Measurements from ENCODE around the gene RNF220. TPM values are rescaled to one million over a fixed set of nuclear protein-coding genes. Genes with fewer than 3 reads are reported as not detected.

The RNF220 gene
- total and polyA plus RNA-seq, 9 of the 15 experiments (the other 6 are each of a cell fraction or from before 2014, with no cell fraction given) = 5.1 to 117 (median 66.9) TPM

GRCh38 chr1:44701141-44701573, 296.1 kb downstream of the RNF220 start:
- BruUV-seq (replicated peaks) = no TSS peak
- H3K4me2 ChIP-seq (ENCODE audit: insufficient read depth, low read length) = no peak overlapping the region
- no peak overlapping the region for H3K27ac ChIP-seq (ENCODE audit: extremely low read depth, low read depth, low read length)
- FAIRE-seq = no peak
- no peak overlapping the region for H3K4me3 ChIP-seq
- ATAC-seq = no peak
- peaks cover 31 to 39% of the 10 kb centered on the region in 2 experiments for H3K27me3 ChIP-seq (ENCODE audit: control insufficient read depth in 2 of 2, insufficient read depth in 2 of 2, low read length in 2 of 2)
- no peaks in the 10 kb centered on the region for H3K4me1 ChIP-seq (replicated peaks in 1 of 2; ENCODE audit: control insufficient read depth in 2 of 2, insufficient read depth in 2 of 2, low read length in 2 of 2)
- in situ Hi-C loops (cut with MboI) = no loop called here
- no peak overlapping the region for H3K9ac ChIP-seq (ENCODE audit: insufficient read depth in 1 of 2, low read depth in 2 of 2, low read length in 2 of 2)
- 11% methylated on average over 7 of the region's 7 CpGs for whole genome bisulfite sequencing (ENCODE audit: insufficient coverage, low coverage, missing lambda C conversion rate)
- CTCF ChIA-PET (ENCODE audit: low intra/inter-chr PET ratio) = interaction anchor here (0.8 kb wide), 1 partner anchor 130 kb away, joined by 6 read pairs; no protein-coding TSS in a partner anchor
- DNase-seq (ENCODE audit: extremely low read depth in 1 of 4, low spot score in 3 of 4) = no peak
- H3K79me2 ChIP-seq (ENCODE audit: control insufficient read depth, insufficient read depth, low read length) = no peaks in the 10 kb centered on the region
- no peak for TF ChIP-seq STAG1 (CRISPR knock-in tag; IDR thresholded peaks at IDR 0.05; ENCODE audit: borderline replicate concordance)
- no peak for TF ChIP-seq CCAR2 (IDR thresholded peaks at IDR 0.05; ENCODE audit: low read depth, low read length)
- no peak for TF ChIP-seq NR2C2 (CRISPR knock-in tag; IDR thresholded peaks at IDR 0.05)
- TF ChIP-seq NR2C2 (tag; IDR thresholded peaks at IDR 0.05) = no peak
- TF ChIP-seq GABPB1 (CRISPR knock-in tag; IDR thresholded peaks at IDR 0.05) = no peak
- TF ChIP-seq MAZ (CRISPR knock-in tag; conservative IDR thresholded peaks at IDR 0.05 in 1 of 2, IDR thresholded peaks at IDR 0.05 in 1 of 2) = no peak
- no peak for TF ChIP-seq CHAMP1 (IDR thresholded peaks at IDR 0.05)
- TF ChIP-seq ZNF584 (CRISPR knock-in tag; IDR thresholded peaks at IDR 0.05; ENCODE audit: low read depth) = no peak
- TF ChIP-seq UBTF (IDR thresholded peaks at IDR 0.05; ENCODE audit: borderline replicate concordance in 1 of 2, low read depth in 2 of 2, low read length in 2 of 2) = no peak
- TF ChIP-seq ZNF561 (CRISPR knock-in tag; conservative IDR thresholded peaks at IDR 0.05) = no peak
- H3K9me1 ChIP-seq (ENCODE audit: control insufficient read depth, insufficient read depth, low read length) = no peaks in the 10 kb centered on the region
- POLR2A ChIA-PET = interaction anchor here (0.7 to 2.1 kb wide), 2 partner anchors 20 to 118 kb away, joined by 3 to 9 read pairs; no protein-coding TSS in a partner anchor
- H3K9me3 ChIP-seq (replicated peaks; ENCODE audit: control insufficient read depth, insufficient read depth, low read depth, low read length) = no peaks in the 10 kb centered on the region
- 0 out of 2 replicates have a peak overlapping the region, but pooled peaks have one; percentile 13 for H2AFZ ChIP-seq (ENCODE audit: low read depth, low read length)
- intact Hi-C loops (cut with micrococcal nuclease) = no loop called here
- H3K36me3 ChIP-seq (ENCODE audit: control insufficient read depth, insufficient read depth, low read length) = no peaks in the 10 kb centered on the region
- H4K20me1 ChIP-seq (replicated peaks; ENCODE audit: control insufficient read depth, insufficient read depth, low read length) = no peaks in the 10 kb centered on the region

All from K562 (cell line).